CD4-positive, alpha-beta T cell treated with Interleukin-17A for 4 hours (primary cell): Measurements from ENCODE around the gene TOR1AIP2.

Experiments
- DNase-seq: peaks from one replicate; pipeline ENCODE4 v3.0.0-alpha.2; 2020; ENCODE audit warnings: mixed read lengths

The TOR1AIP2 gene

DNA sequence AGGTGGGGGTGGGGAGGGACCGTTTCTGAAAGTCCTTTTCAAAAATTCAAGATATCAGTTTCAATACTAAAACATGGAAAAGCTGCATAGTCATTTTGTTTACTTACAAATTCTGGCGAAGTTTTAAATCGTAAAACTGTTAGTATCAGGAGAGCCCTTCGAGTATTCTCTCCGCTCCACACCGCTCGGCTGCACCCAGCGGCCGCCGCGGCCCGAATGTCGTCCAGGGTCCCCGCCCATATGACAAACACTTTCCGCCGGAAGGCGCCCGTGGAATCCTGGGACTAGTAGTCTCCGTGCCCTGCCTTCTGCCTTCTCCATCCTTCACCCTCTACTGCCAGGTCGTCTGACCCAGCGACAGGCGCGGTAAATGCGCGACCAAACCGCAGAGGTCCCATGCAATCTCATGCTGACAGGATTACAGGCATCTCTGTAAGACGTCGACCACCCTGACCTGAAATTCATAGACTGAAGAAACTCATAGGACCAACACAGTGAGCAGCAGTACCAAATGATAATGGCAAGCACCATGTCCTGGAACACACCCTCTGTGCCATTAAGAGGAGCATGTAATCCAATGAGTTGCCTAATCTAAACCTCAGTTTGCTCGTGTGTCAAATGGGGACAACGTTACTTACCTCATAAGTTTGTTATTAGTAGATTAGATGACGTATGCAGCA lies at the start of gene TOR1AIP2:
TOR1AIP2 (minus strand) TSS at position 218 of the 680 bp plus-strand sequence. CDS start 25,138 bp downstream, outside the sequence.
- DNase-seq = peak; percentile 87

DNA sequence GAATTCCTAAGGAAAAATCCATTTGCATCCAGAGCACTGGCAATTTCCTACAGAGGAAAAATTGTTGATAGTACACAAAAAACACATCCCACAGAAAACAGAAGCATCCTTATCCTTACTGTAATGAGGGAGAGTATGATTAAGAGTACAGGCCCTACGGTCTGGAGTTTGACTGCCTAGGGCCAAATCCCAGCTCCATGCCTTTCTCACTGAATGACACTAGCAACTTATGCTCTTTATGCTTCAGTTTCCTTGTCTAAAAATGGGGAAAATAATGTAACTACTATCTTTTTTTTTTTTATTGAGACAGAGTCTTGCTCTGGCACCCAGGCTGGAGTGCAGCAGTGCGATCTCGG lies 49.2 kb upstream of the TOR1AIP2 start:
- no peak for DNase-seq

DNA sequence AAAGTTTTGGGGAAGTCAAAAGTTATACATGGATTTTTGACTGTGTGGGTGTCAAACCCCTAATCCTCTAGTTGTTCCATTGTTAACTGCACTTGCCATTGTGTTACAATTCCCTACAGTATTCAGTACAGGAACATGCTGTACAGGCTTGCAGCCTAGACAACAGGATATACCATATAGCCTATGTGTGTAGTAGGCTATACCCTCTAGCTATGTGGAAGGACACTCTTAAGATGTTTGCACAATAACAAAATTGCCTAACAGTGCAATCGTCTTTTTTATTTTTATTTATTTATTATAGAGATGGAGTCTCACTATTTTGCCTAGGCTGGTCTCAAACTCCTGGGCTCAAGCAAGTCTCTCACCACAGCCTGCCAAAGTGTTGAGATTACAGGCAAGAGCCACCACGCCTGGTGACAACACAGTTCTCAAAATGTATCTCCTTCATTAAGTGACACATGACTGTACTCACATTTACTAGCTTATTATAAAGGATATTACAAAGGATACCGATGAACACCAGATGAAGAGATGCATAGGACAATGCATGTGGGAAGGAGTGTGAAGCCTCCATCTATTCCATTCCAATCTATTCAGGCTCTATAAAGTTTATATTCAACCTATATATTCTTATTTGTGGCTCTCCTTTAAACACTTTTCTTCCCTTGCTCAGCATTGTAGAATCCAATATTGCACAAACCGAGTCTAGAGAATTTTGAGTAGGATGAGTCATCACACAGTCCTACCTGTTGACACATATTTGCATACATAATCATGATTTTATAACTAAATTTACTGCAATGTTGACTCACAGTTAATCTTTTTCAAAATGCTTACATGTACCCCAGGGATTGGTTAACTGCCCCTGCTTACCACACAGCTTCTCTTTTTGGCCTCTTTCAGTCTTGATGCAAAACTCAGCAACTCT lies 48.6 kb upstream of the TOR1AIP2 start:
- DNase-seq = no peak

DNA sequence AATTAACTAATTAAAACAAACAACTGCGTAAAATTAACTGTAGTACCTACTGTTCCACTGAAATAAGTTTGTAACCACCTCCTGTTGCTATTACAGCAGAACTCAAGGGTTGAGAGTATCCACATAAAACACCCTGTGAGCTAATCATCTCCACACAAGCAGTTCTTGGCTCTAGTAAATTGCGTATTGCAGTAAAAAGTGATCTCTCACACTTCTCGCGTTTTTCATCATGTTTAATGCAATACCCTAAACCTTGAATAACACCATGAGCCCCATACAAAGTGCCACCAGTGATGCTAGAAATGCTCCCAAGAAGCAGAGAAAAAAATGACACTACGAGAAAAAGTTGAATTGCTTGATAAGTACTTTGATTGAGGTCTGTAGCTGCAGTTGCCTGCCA lies 47.7 kb upstream of the TOR1AIP2 start:
- DNase-seq = no peak

DNA sequence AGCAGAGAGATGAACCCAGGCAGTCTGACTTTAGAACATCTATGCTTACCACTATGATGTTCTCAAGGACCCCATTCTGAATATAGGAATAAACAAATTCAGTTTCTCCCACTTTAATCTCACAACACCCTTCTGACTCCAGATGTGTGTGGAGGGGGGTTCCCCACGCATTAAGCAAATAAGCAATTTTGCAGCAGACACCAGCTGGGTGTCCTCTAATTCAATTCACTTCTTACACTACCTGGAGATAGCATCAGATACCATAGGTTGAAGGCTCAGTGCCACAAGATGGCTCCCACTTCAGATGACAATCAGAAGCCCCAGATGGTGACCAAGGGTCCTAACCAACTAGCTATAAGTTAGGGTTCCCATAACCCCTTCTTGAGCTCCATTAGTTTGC lies 46.7 kb upstream of the TOR1AIP2 start:
- DNase-seq = no peak

DNA sequence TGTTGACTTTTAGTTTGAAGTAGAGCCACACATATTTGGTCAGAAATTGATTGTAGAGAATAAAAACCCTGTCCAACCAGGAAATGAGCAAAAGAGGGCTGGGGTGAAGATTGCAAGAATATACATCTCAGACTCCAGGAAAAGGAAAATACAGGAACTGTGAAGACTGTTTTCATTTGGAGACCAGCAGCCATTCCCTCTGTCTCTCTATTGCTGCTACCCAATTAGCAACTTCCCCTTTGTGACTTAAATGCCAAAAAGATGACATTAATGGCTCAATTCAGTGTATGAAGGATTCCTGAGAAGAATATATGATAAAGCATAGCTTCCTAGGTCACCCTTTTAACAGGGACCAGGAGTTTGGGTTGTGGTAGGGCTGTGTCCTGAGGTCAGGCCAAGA lies 45.4 kb upstream of the TOR1AIP2 start:
- no peak for DNase-seq

GRCh38 chr1:179921981-179922872 lies 44.6 kb upstream of the TOR1AIP2 start:
- DNase-seq = no peak

- DNase-seq = no peak
Observed at GRCh38 chr1:179921472-179921871, 43.9 kb upstream of the TOR1AIP2 start.

GRCh38 chr1:179917601-179918429 lies 40.2 kb upstream of the TOR1AIP2 start:
- no peak for DNase-seq

GRCh38 chr1:179911812-179912211 lies 34.2 kb upstream of the TOR1AIP2 start:
- DNase-seq = no peak

- no peak for DNase-seq
Observed at GRCh38 chr1:179910934-179911333, 33.3 kb upstream of the TOR1AIP2 start.

DNA sequence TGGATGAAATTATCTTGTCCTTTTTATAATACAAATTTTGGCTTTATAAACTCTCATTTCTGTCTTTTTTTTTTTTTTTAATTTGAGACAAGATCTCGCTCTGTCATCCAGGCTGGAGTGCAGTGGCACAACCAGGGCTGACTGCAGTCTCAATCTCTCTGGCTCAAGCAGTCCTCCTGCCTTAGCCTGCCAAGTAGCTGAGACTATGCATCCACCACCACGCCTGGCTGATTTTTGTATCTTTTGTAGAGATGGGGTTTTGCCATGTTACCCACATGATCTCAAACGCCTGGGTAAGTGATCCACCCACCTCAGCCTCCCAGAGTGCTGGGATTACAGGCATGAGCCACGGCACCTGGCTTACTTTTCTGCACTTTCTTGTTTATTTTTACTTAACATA lies 12.0 kb upstream of the TOR1AIP2 start:
- DNase-seq = no peak

DNA sequence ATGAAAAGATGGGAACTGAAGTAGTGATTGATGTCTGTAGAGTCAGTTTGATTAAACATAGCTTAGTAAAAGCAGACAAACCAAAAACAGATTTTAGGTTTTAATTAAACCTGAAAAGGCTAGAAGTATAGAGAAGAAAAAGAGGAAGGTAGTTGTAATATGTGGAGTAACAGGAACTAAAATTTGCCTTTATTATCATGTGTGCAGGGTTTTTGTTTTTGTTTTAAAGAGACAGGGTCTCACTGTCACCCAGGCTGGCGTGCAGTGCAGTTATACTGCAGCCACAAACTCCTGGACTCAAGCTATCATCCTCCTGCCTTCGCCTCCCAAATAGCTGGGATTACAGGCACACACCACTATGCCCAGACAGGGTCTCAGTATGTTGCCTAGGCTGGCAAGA lies 10.5 kb upstream of the TOR1AIP2 start:
- DNase-seq = no peak

GRCh38 chr1:179883745-179884138 lies 6.1 kb upstream of the TOR1AIP2 start:
- peak; percentile 68 for DNase-seq

- DNase-seq = peak; percentile 50
Observed at GRCh38 chr1:179883040-179883744, 5.6 kb upstream of the TOR1AIP2 start.

GRCh38 chr1:179882253-179883039 lies 4.8 kb upstream of the TOR1AIP2 start, which contains the start of gene TOR1AIP1:
Gene TOR1AIP1, plus strand, starts transcription at chr1:179882285. Its CDS starts 218 bp downstream, at chr1:179882503.
- DNase-seq = peak; percentile 96

- no peak for DNase-seq
Observed at GRCh38 chr1:179881642-179882252, 4.1 kb upstream of the TOR1AIP2 start.

DNA sequence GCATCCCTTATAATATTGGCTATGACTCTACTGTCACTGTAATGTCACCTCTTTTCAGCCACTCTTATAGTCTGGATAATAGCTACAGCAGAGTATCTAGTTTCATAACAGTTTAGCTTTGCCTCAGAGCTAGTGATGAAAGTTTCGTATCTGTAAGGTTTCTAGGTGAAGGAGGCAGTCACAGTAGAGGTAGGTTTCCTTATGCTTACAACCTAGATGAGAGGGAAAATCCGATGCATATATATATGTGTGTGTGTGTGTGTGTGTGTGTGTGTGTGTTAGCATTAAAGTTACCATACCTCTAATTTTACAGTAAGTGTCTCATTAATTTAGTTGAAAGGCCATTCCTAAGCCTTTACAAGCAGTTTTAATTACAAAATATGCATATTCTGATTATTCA lies 2.2 kb upstream of the TOR1AIP2 start:
- DNase-seq = no peak

GRCh38 chr1:179876300-179876715 lies 1.3 kb downstream of the TOR1AIP2 start:
- DNase-seq = no peak
